ENCODE results near the gene NT5DC4. TPM values are rescaled to one million over a fixed set of nuclear protein-coding genes. Genes with fewer than 3 reads are reported as not detected.

Gene NT5DC4
- total and polyA plus RNA-seq, 4 donors = 0.23 TPM; not detected in 3

DNA sequence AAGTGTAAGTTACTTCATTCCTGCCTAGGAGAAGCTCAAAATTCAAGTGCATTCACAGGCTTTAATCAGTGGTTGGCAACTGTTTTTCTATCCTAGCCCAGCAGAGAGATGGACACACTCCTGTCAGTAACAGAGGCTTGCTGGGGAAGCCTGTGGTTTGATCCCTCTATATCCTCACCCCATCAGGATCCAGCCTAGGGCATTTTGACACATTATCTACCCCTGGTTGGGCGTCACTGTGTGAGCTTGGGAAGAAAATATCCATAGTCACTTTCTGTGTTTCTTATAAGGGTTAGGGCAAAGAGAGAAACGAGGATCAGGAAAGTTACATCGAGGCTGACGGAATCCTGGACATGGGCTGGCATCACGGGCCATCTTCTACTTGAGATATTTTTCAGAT is 10.0 kb downstream of the NT5DC4 start:
- DNase-seq (no peak), ATAC-seq (ENCODE audit: low FRiP score) (no peak)
- Histone ChIP-seq H3K27ac (ENCODE audit: low read depth in 1 of 2, low read length in 2 of 2) (no peak overlapping the region), H3K9me3 (ENCODE audit: control insufficient read depth, low read length) (no peaks in the 10 kb centered on the region), H3K4me3 (ENCODE audit: low read length in 2 of 2) (no peak overlapping the region), H3K27me3 (ENCODE audit: control insufficient read depth in 1 of 2, insufficient read depth in 2 of 2, low read length in 1 of 2) (no peaks in the 10 kb centered on the region), H3K36me3 (ENCODE audit: control insufficient read depth in 1 of 2, insufficient read depth in 2 of 2, low read length in 1 of 2) (no peaks in the 10 kb centered on the region), H3K4me1 (ENCODE audit: control insufficient read depth in 1 of 2, insufficient read depth in 2 of 2, low read length in 2 of 2) (no peaks in the 10 kb centered on the region)
- intact Hi-C loops (cut with DNase I) = no loop called here
- WGBS, 2 donors = 73 to 74% methylated on average over 5 of the region's 5 CpGs

GRCh38 chr2:112731479-112731878 is 10.7 kb downstream of the NT5DC4 start:
- 91 to 93% methylated on average over 2 of the region's 2 CpGs for WGBS, 2 donors
- Histone ChIP-seq H3K36me3 (ENCODE audit: control insufficient read depth in 1 of 2, insufficient read depth in 2 of 2, low read length in 1 of 2) (no peaks in the 10 kb centered on the region), H3K4me3 (ENCODE audit: low read length in 2 of 2) (no peak overlapping the region), H3K27me3 (ENCODE audit: control insufficient read depth in 1 of 2, insufficient read depth in 2 of 2, low read length in 1 of 2) (no peaks in the 10 kb centered on the region), H3K9me3 (ENCODE audit: control insufficient read depth, low read length) (no peaks in the 10 kb centered on the region), H3K27ac (ENCODE audit: low read depth in 1 of 2, low read length in 2 of 2) (no peak overlapping the region), H3K4me1 (ENCODE audit: control insufficient read depth in 1 of 2, insufficient read depth in 2 of 2, low read length in 2 of 2) (no peaks in the 10 kb centered on the region)
- intact Hi-C loops (cut with DNase I) = no loop called here
- DNase-seq (no peak), ATAC-seq (ENCODE audit: low FRiP score) (no peak)

GRCh38 chr2:112733456-112733855 is 12.6 kb downstream of the NT5DC4 start:
- Histone ChIP-seq H3K4me3 (ENCODE audit: low read length in 2 of 2) (no peak overlapping the region), H3K9me3 (ENCODE audit: control insufficient read depth, low read length) (no peaks in the 10 kb centered on the region), H3K27ac (ENCODE audit: low read depth in 1 of 2, low read length in 2 of 2) (no peak overlapping the region), H3K27me3 (ENCODE audit: control insufficient read depth in 1 of 2, insufficient read depth in 2 of 2, low read length in 1 of 2) (no peaks in the 10 kb centered on the region), H3K4me1 (ENCODE audit: control insufficient read depth in 1 of 2, insufficient read depth in 2 of 2, low read length in 2 of 2) (no peaks in the 10 kb centered on the region), H3K36me3 (ENCODE audit: control insufficient read depth in 1 of 2, insufficient read depth in 2 of 2, low read length in 1 of 2) (no peaks in the 10 kb centered on the region)
- intact Hi-C loops (cut with DNase I) = no loop called here
- DNase-seq = no peak
- 14 to 27% methylated on average over 4 of the region's 4 CpGs for WGBS, 2 donors
- no peak for ATAC-seq (ENCODE audit: low FRiP score)

GRCh38 chr2:112733871-112734270 is 13.1 kb downstream of the NT5DC4 start:
- DNase-seq (no peak), ATAC-seq (ENCODE audit: low FRiP score) (no peak)
- no peaks in the 10 kb centered on the region for H3K27me3 ChIP-seq (ENCODE audit: control insufficient read depth in 1 of 2, insufficient read depth in 2 of 2, low read length in 1 of 2)
- H3K4me3 ChIP-seq (ENCODE audit: low read length in 2 of 2) = no peak overlapping the region
- H3K4me1 ChIP-seq (ENCODE audit: control insufficient read depth in 1 of 2, insufficient read depth in 2 of 2, low read length in 2 of 2) = no peaks in the 10 kb centered on the region
- H3K9me3 ChIP-seq (ENCODE audit: control insufficient read depth, low read length) = no peaks in the 10 kb centered on the region
- intact Hi-C loops (cut with DNase I) = no loop called here
- no peak overlapping the region for H3K27ac ChIP-seq (ENCODE audit: low read depth in 1 of 2, low read length in 2 of 2)
- 27 to 28% methylated on average over 1 of the region's 1 CpG for WGBS, 2 donors
- no peaks in the 10 kb centered on the region for H3K36me3 ChIP-seq (ENCODE audit: control insufficient read depth in 1 of 2, insufficient read depth in 2 of 2, low read length in 1 of 2)

DNA sequence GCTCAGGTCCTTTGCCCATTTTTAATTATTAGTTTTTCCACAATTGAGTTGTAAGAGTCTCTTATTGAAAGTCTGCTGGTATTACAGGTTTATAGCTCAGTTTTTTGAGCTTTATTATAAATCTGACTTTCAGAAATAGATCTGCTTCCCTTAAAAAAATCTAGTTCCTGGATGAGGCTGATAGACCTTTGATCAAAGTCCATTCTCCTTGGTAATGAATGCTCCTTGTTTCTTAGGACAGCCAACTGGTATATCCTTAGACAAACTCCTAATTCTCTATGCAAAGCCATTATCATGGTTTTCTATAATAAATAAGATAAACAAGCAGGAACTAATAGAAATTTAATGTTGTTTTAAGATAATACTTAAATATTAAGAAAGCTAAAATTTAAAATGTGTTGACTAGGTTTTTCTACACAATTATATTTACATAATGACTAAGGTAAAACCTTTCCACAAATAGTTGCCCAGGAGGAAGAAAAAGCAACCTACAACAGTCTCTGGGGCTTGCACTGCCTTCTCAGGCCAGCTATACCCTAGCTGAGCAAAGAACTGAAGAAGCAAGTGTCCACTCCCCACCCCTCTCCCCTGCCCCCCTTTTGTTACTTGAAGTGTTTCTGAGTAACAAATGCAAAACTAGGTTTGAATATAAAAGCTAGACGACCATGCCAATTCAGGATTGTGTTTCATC is 16.9 kb downstream of the NT5DC4 start:
- WGBS, 2 donors = 81 to 82% methylated on average over 1 of the region's 1 CpG
- ATAC-seq (ENCODE audit: low FRiP score) (no peak), DNase-seq (no peak)
- Histone ChIP-seq H3K36me3 (ENCODE audit: control insufficient read depth in 1 of 2, insufficient read depth in 2 of 2, low read length in 1 of 2) (no peaks in the 10 kb centered on the region), H3K4me3 (ENCODE audit: low read length in 2 of 2) (no peak overlapping the region), H3K27ac (ENCODE audit: low read depth in 1 of 2, low read length in 2 of 2) (no peak overlapping the region), H3K27me3 (ENCODE audit: control insufficient read depth in 1 of 2, insufficient read depth in 2 of 2, low read length in 1 of 2) (no peaks in the 10 kb centered on the region), H3K4me1 (ENCODE audit: control insufficient read depth in 1 of 2, insufficient read depth in 2 of 2, low read length in 2 of 2) (no peaks in the 10 kb centered on the region), H3K9me3 (ENCODE audit: control insufficient read depth, low read length) (no peaks in the 10 kb centered on the region)
- intact Hi-C loops (cut with DNase I) = no loop called here

DNA sequence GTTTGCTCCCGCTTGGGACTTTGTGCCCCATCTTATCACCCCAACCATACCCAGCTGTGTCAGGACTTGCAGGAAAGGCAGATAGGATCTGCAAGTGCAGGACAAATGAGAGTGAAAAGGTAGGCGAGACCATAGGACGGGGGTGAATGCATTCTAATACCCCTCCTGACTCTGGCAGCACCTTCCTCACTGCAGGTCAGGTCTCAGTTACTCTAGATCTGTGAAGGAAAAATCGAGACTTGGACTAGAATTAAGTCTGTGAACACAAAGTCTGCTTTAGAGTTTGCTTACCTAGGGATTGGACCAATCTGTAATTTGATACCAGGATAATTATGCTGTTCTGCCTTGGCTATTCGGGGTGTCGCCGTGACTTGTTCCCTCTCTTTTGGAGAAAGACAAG is 19.7 kb downstream of the NT5DC4 start:
- no peaks in the 10 kb centered on the region for H3K36me3 ChIP-seq (ENCODE audit: control insufficient read depth in 1 of 2, insufficient read depth in 2 of 2, low read length in 1 of 2)
- no peak overlapping the region for H3K27ac ChIP-seq (ENCODE audit: low read depth in 1 of 2, low read length in 2 of 2)
- 94% methylated on average over 7 of the region's 7 CpGs for WGBS, 2 donors
- no peaks in the 10 kb centered on the region for H3K4me1 ChIP-seq (ENCODE audit: control insufficient read depth in 1 of 2, insufficient read depth in 2 of 2, low read length in 2 of 2)
- H3K4me3 ChIP-seq (ENCODE audit: low read length in 2 of 2) = no peak overlapping the region
- no peaks in the 10 kb centered on the region for H3K27me3 ChIP-seq (ENCODE audit: control insufficient read depth in 1 of 2, insufficient read depth in 2 of 2, low read length in 1 of 2)
- H3K9me3 ChIP-seq (ENCODE audit: control insufficient read depth, low read length) = no peaks in the 10 kb centered on the region
- intact Hi-C loops (cut with DNase I) = no loop called here
- ATAC-seq (ENCODE audit: low FRiP score) = no peak
- no peak for DNase-seq

DNA sequence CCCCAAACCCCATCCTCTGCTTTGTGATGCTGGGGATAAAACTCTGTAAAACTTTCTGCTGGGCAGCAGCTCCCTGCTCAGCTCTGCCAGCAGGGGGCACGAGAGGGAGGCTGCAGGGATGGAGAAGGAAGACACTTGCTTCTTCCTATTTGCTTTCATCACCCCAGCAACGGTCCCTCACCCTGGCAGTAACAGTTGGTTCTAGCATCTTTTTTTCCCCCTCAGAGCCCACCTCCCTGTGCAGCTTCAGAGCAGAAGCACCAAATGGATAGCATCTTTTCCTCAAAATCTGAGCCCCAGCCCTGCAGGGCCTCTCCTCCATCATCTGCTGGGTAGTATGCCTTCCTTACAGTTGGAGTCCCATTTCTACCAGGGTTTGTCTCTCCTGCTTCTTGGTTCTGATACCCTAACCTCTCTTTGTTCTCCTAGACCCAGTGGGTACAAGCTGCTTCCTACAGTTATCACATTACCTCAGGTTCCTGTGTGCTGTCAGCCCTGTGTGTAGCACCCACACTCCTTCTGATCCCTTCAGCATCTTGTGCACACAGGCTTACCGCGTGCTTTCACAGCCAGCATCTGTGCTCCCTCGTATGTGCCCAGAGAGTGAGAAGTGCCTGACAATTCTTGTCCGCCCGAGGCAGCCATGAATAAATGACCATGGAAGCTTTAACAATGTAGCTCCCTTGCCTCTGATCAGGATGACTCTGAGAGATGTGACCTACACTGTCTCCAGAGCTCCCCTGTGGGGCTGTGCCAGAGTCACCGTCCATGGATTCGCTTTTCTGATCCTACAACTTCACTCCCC is 29.1 kb downstream of the NT5DC4 start:
- no peaks in the 10 kb centered on the region for H3K36me3 ChIP-seq (ENCODE audit: control insufficient read depth in 1 of 2, insufficient read depth in 2 of 2, low read length in 1 of 2)
- no peaks in the 10 kb centered on the region for H3K9me3 ChIP-seq (ENCODE audit: control insufficient read depth, low read length)
- H3K27me3 ChIP-seq (ENCODE audit: control insufficient read depth in 1 of 2, insufficient read depth in 2 of 2, low read length in 1 of 2) = no peaks in the 10 kb centered on the region
- no peak overlapping the region for H3K27ac ChIP-seq (ENCODE audit: low read depth in 1 of 2, low read length in 2 of 2)
- 70 to 71% methylated on average over 9 of the region's 9 CpGs for WGBS, 2 donors
- ATAC-seq (ENCODE audit: low FRiP score) = peak; percentile 60
- intact Hi-C loops (cut with DNase I) = no loop called here
- DNase-seq = peak; percentile 84 to 86
- no peak overlapping the region for H3K4me3 ChIP-seq (ENCODE audit: low read length in 2 of 2)
- H3K4me1 ChIP-seq (ENCODE audit: control insufficient read depth in 1 of 2, insufficient read depth in 2 of 2, low read length in 2 of 2) = no peaks in the 10 kb centered on the region

GRCh38 chr2:112750560-112750843 is 29.7 kb downstream of the NT5DC4 start:
- no peak for DNase-seq
- Histone ChIP-seq H3K4me1 (ENCODE audit: control insufficient read depth in 1 of 2, insufficient read depth in 2 of 2, low read length in 2 of 2) (no peaks in the 10 kb centered on the region), H3K27me3 (ENCODE audit: control insufficient read depth in 1 of 2, insufficient read depth in 2 of 2, low read length in 1 of 2) (no peaks in the 10 kb centered on the region), H3K4me3 (ENCODE audit: low read length in 2 of 2) (no peak overlapping the region), H3K36me3 (ENCODE audit: control insufficient read depth in 1 of 2, insufficient read depth in 2 of 2, low read length in 1 of 2) (no peaks in the 10 kb centered on the region), H3K9me3 (ENCODE audit: control insufficient read depth, low read length) (no peaks in the 10 kb centered on the region), H3K27ac (ENCODE audit: low read depth in 1 of 2, low read length in 2 of 2) (no peak overlapping the region)
- intact Hi-C loops (cut with DNase I) = no loop called here
- ATAC-seq (ENCODE audit: low FRiP score) = no peak

DNA sequence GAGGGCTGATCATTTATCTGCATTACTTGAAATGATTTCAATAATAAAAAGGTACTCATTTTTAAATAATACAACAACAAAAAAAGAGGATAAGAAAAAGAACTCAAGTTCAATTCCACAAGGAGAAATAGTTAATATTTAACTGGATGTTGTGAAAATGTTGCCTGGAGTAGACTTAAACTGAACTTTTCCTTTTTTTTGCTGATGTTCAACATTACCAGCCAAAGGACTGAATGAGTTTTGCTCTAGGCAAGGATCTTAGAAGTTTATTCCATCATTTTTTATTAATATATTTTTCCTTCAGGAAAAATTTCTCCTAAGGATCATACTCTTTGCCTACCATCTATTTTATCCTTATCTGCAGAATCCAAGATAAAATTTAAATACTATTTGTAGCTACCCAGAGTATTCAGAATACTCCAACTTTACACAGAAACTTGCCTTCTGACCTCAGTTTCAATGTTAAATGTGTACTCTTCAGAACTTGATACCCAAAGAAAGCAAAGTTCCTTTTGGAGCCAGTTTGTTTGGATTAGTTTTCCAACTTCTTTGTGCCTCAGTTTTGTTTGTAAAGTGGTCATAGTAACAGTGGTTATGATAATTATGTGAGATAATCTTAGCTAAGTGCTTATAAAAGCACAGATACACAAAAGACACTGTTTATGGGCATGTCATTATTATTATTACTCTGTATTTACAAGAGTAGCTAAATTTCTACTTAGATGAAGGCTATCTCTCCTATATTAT is 30.8 kb downstream of the NT5DC4 start:
- Histone ChIP-seq H3K27me3 (ENCODE audit: control insufficient read depth in 1 of 2, insufficient read depth in 2 of 2, low read length in 1 of 2) (no peaks in the 10 kb centered on the region), H3K36me3 (ENCODE audit: control insufficient read depth in 1 of 2, insufficient read depth in 2 of 2, low read length in 1 of 2) (no peaks in the 10 kb centered on the region), H3K9me3 (ENCODE audit: control insufficient read depth, low read length) (no peaks in the 10 kb centered on the region), H3K4me1 (ENCODE audit: control insufficient read depth in 1 of 2, insufficient read depth in 2 of 2, low read length in 2 of 2) (no peaks in the 10 kb centered on the region), H3K4me3 (ENCODE audit: low read length in 2 of 2) (no peak overlapping the region), H3K27ac (ENCODE audit: low read depth in 1 of 2, low read length in 2 of 2) (no peak overlapping the region)
- intact Hi-C loops (cut with DNase I) = no loop called here
- ATAC-seq (ENCODE audit: low FRiP score) = no peak
- DNase-seq = no peak

Measured in aorta (tissue), 5 donors.